Measurements from ENCODE around the gene EFCAB7. TPM values are rescaled to one million over a fixed set of nuclear protein-coding genes. Genes with fewer than 3 reads are reported as not detected.
A peak's percentile ranks its signal among the peaks of the same experiment; 100 is the strongest.

Gene EFCAB7
- polyA plus RNA-seq, 1 donor (not counting 4 experiments of a cell fraction or from before 2014, with no cell fraction given) = 4.9 TPM

GRCh38 chr1:63537940-63538339, 14.6 kb downstream of the EFCAB7 start:
- DNase-seq (ENCODE audit: low read depth, low spot score) (no peak), FAIRE-seq (no peak)
- Histone ChIP-seq H2AFZ (ENCODE audit: control insufficient read depth, low read length) (no peak overlapping the region), H3K27ac (ENCODE audit: control insufficient read depth, insufficient read depth, low read length) (no peak overlapping the region), H3K4me1 (ENCODE audit: control insufficient read depth, extremely low read depth, insufficient read depth, low read length) (no peaks in the 10 kb centered on the region), H3K4me3 (ENCODE audit: control insufficient read depth in 2 of 3, extremely low read depth in 1 of 3, insufficient read depth in 2 of 3, low read depth in 1 of 3, low read length in 3 of 3) (no peak overlapping the region), H3K9me1 (ENCODE audit: control insufficient read depth, extremely low read depth, insufficient read depth, low read length) (no peaks in the 10 kb centered on the region), H4K20me1 (ENCODE audit: control insufficient read depth, extremely low read depth, insufficient read depth, low read length) (no peaks in the 10 kb centered on the region), H3K36me3 (ENCODE audit: control insufficient read depth in 2 of 2, extremely low read depth in 1 of 2, insufficient read depth in 2 of 2, low read length in 2 of 2) (no peaks in the 10 kb centered on the region), H3K9me3 (ENCODE audit: control insufficient read depth, low read depth, low read length) (no peaks in the 10 kb centered on the region), H3K79me2 (ENCODE audit: control insufficient read depth, insufficient read depth, low read length) (no peaks in the 10 kb centered on the region), H3K9ac (ENCODE audit: control insufficient read depth, extremely low read depth, insufficient read depth, low read length) (no peak overlapping the region), H3K27me3 (ENCODE audit: control insufficient read depth, extremely low read depth, insufficient read depth, low read length) (no peaks in the 10 kb centered on the region), H3K4me2 (ENCODE audit: control insufficient read depth, extremely low read depth, insufficient read depth, low read depth, low read length) (no peak overlapping the region)
- TF ChIP-seq, protein P1, sequence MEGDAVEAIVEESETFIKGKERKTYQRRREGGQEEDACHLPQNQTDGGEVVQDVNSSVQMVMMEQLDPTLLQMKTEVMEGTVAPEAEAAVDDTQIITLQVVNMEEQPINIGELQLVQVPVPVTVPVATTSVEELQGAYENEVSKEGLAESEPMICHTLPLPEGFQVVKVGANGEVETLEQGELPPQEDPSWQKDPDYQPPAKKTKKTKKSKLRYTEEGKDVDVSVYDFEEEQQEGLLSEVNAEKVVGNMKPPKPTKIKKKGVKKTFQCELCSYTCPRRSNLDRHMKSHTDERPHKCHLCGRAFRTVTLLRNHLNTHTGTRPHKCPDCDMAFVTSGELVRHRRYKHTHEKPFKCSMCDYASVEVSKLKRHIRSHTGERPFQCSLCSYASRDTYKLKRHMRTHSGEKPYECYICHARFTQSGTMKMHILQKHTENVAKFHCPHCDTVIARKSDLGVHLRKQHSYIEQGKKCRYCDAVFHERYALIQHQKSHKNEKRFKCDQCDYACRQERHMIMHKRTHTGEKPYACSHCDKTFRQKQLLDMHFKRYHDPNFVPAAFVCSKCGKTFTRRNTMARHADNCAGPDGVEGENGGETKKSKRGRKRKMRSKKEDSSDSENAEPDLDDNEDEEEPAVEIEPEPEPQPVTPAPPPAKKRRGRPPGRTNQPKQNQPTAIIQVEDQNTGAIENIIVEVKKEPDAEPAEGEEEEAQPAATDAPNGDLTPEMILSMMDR (optimal IDR thresholded peaks at IDR 0.05 in 1 of 3, IDR thresholded peaks at IDR 0.05 in 1 of 3, conservative IDR thresholded peaks at IDR 0.05 in 1 of 3; ENCODE audit: extremely low read depth in 1 of 3, insufficient read depth in 2 of 3, low read length in 3 of 3) = peak in 1 of 3 experiments; percentile 20
- TF ChIP-seq EZH2 (IDR thresholded peaks at IDR 0.05; ENCODE audit: low read length) = no peak
- dilution Hi-C loops (cut with MboI; ENCODE audit: extremely low pct_ligation_motif_present, low sequenced_read_pairs) = no loop called here

- H3K27ac ChIP-seq (ENCODE audit: control insufficient read depth, insufficient read depth, low read length) = peak overlapping the region; percentile 8
- no peaks in the 10 kb centered on the region for H4K20me1 ChIP-seq (ENCODE audit: control insufficient read depth, extremely low read depth, insufficient read depth, low read length)
- DNase-seq (ENCODE audit: low read depth, low spot score) (no peak), FAIRE-seq (no peak)
- H3K9me3 ChIP-seq (ENCODE audit: control insufficient read depth, low read depth, low read length) = no peaks in the 10 kb centered on the region
- H3K79me2 ChIP-seq (ENCODE audit: control insufficient read depth, insufficient read depth, low read length) = no peaks in the 10 kb centered on the region
- no peaks in the 10 kb centered on the region for H3K9me1 ChIP-seq (ENCODE audit: control insufficient read depth, extremely low read depth, insufficient read depth, low read length)
- no peak for TF ChIP-seq EZH2 (IDR thresholded peaks at IDR 0.05; ENCODE audit: low read length)
- TF ChIP-seq, protein P1 (optimal IDR thresholded peaks at IDR 0.05 in 1 of 3, IDR thresholded peaks at IDR 0.05 in 1 of 3, conservative IDR thresholded peaks at IDR 0.05 in 1 of 3; ENCODE audit: extremely low read depth in 1 of 3, insufficient read depth in 2 of 3, low read length in 3 of 3) = no peak
- H3K36me3 ChIP-seq (ENCODE audit: control insufficient read depth in 2 of 2, extremely low read depth in 1 of 2, insufficient read depth in 2 of 2, low read length in 2 of 2) = no peaks in the 10 kb centered on the region
- no peak overlapping the region for H3K4me3 ChIP-seq (ENCODE audit: control insufficient read depth in 2 of 3, extremely low read depth in 1 of 3, insufficient read depth in 2 of 3, low read depth in 1 of 3, low read length in 3 of 3)
- no peak overlapping the region for H3K4me2 ChIP-seq (ENCODE audit: control insufficient read depth, extremely low read depth, insufficient read depth, low read depth, low read length)
- no peak overlapping the region for H2AFZ ChIP-seq (ENCODE audit: control insufficient read depth, low read length)
- dilution Hi-C loops (cut with MboI; ENCODE audit: extremely low pct_ligation_motif_present, low sequenced_read_pairs) = no loop called here
- H3K27me3 ChIP-seq (ENCODE audit: control insufficient read depth, extremely low read depth, insufficient read depth, low read length) = no peaks in the 10 kb centered on the region
- H3K4me1 ChIP-seq (ENCODE audit: control insufficient read depth, extremely low read depth, insufficient read depth, low read length) = peaks cover 25% of the 10 kb centered on the region
- H3K9ac ChIP-seq (ENCODE audit: control insufficient read depth, extremely low read depth, insufficient read depth, low read length) = no peak overlapping the region
Measured at GRCh38 chr1:63545780-63546179, 22.5 kb downstream of the EFCAB7 start.
